ENCODE data around the gene C5.
"Not testable (repeated sequence)": the region's sequence is repeated elsewhere in the genome, so short reads cannot be mapped to it uniquely, and the experiment has no call there.

The C5 gene

GRCh38 chr9:121050128-121050988 lies at the start of gene C5:
Gene C5 (minus strand): TSS chr9:121050275. CDS start chr9:121050246, 29 bp downstream.
- DNase-seq (ENCODE audit: low spot score) = peak; percentile 22

- no peak for DNase-seq (ENCODE audit: low spot score)
Measured at GRCh38 chr9:121098567-121099198, 48.6 kb upstream of the C5 start.

GRCh38 chr9:121095057-121095456 lies 45.0 kb upstream of the C5 start:
- DNase-seq (ENCODE audit: low spot score) = no peak

- DNase-seq (ENCODE audit: low spot score) = not testable (repeated sequence)
Measured at GRCh38 chr9:121090743-121091142, 40.7 kb upstream of the C5 start.

- DNase-seq (ENCODE audit: low spot score) = no peak
Measured at GRCh38 chr9:121088576-121088975, 38.5 kb upstream of the C5 start.

- DNase-seq (ENCODE audit: low spot score) = no peak
Measured at GRCh38 chr9:121085661-121086060, 35.6 kb upstream of the C5 start.

GRCh38 chr9:121082075-121082474 lies 32.0 kb upstream of the C5 start:
- DNase-seq (ENCODE audit: low spot score) = no peak

GRCh38 chr9:121075251-121076036 lies 25.4 kb upstream of the C5 start:
- DNase-seq (ENCODE audit: low spot score) = peak; percentile 63

- peak; percentile 90 for DNase-seq (ENCODE audit: low spot score)
Measured at GRCh38 chr9:121074370-121075250, 24.5 kb upstream of the C5 start, which contains the start of gene CNTRL. Gene CNTRL (plus strand): TSS chr9:121074955. CDS start chr9:121088327, 13,372 bp downstream.

GRCh38 chr9:121073038-121073437 lies 23.0 kb upstream of the C5 start:
- no peak for DNase-seq (ENCODE audit: low spot score)

- DNase-seq (ENCODE audit: low spot score) = no peak
Measured at GRCh38 chr9:121071756-121072421, 21.8 kb upstream of the C5 start.

- DNase-seq (ENCODE audit: low spot score) = no peak
Measured at GRCh38 chr9:121071370-121071755, 21.3 kb upstream of the C5 start.

- DNase-seq (ENCODE audit: low spot score) = no peak
Measured at GRCh38 chr9:121069396-121069795, 19.3 kb upstream of the C5 start.

GRCh38 chr9:121067640-121068039 lies 17.6 kb upstream of the C5 start:
- DNase-seq (ENCODE audit: low spot score) = no peak

GRCh38 chr9:121066850-121067249 lies 16.8 kb upstream of the C5 start:
- no peak for DNase-seq (ENCODE audit: low spot score)

- DNase-seq (ENCODE audit: low spot score) = peak; percentile 58
Measured at GRCh38 chr9:121059998-121060636, 10.0 kb upstream of the C5 start.

GRCh38 chr9:121059513-121059912 lies 9.4 kb upstream of the C5 start:
- DNase-seq (ENCODE audit: low spot score) = no peak

GRCh38 chr9:121057821-121058220 lies 7.7 kb upstream of the C5 start:
- no peak for DNase-seq (ENCODE audit: low spot score)

- no peak for DNase-seq (ENCODE audit: low spot score)
Measured at GRCh38 chr9:121055642-121056143, 5.6 kb upstream of the C5 start.

- DNase-seq (ENCODE audit: low spot score) = no peak
Measured at GRCh38 chr9:121053544-121053943, 3.5 kb upstream of the C5 start.

Measured in SW480 (cell line).